Coronary artery (tissue), 2 donors: ENCODE measurements around the gene SLC16A3.
A peak's percentile ranks its signal among the peaks of the same experiment; 100 is the strongest.

Source experiments
- DNase-seq: peaks from one replicate; pipeline ENCODE4 v3.0.0-alpha.2; 2017; ENCODE audit warnings: low spot score
- H3K27ac ChIP-seq, 2 donors: fragments of 200-600 bp; sonication (generic); one replicate each; pipeline ENCODE4 v1.5.1; 2016 to 2019
- H3K4me3 ChIP-seq: fragments of 200-600 bp; sonication (generic); 2 replicates; pipeline ENCODE4 v1.5.1; 2016; ENCODE audit warnings: mild to moderate bottlenecking, moderate library complexity
- TF ChIP-seq, protein P1 (sequence below): fragments of 200-600 bp; sonication (generic); IDR thresholded peaks from one replicate; pipeline ENCODE4 v1.5.1; 2019; ENCODE audit warnings: antibody characterized with exemption

Gene SLC16A3

DNA sequence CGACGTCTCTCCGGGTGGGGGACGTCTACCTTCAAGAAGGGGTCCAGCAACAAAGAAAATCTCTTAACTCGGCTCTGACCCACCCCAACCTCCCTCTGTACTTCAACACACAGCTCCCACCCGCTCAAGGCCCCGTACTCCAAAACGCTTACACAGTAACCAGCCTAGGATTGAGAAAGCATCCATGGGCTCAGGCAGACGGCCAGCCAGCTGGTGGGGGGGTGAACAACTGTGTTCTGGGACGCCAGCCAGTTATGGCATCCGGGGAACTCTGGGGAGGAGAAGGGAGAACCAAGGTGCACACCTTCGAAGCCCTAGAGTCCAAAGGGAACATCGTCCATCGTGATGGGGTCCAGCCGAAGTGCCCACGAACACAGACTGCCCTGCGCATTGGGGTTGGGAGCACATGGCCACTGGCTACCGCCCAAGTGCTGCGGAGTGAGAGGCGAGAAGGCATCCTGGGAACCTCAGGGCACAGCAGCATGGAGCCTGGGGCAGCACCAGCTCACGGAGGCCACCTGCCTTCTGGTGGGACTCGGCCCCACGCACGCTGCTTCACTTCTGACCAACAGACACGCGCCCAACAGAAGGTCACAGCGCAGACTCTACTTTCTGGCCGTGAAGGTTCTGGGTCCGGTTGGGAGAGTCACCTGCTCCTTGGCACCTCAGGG is 14.3 kb downstream of the SLC16A3 start:
- TF ChIP-seq, protein P1, sequence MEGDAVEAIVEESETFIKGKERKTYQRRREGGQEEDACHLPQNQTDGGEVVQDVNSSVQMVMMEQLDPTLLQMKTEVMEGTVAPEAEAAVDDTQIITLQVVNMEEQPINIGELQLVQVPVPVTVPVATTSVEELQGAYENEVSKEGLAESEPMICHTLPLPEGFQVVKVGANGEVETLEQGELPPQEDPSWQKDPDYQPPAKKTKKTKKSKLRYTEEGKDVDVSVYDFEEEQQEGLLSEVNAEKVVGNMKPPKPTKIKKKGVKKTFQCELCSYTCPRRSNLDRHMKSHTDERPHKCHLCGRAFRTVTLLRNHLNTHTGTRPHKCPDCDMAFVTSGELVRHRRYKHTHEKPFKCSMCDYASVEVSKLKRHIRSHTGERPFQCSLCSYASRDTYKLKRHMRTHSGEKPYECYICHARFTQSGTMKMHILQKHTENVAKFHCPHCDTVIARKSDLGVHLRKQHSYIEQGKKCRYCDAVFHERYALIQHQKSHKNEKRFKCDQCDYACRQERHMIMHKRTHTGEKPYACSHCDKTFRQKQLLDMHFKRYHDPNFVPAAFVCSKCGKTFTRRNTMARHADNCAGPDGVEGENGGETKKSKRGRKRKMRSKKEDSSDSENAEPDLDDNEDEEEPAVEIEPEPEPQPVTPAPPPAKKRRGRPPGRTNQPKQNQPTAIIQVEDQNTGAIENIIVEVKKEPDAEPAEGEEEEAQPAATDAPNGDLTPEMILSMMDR = no peak
- DNase-seq = peak; percentile 89
- Histone ChIP-seq H3K4me3 (peak overlapping the region; percentile 36), H3K27ac (peak overlapping the region; percentile 72 to 86)

DNA sequence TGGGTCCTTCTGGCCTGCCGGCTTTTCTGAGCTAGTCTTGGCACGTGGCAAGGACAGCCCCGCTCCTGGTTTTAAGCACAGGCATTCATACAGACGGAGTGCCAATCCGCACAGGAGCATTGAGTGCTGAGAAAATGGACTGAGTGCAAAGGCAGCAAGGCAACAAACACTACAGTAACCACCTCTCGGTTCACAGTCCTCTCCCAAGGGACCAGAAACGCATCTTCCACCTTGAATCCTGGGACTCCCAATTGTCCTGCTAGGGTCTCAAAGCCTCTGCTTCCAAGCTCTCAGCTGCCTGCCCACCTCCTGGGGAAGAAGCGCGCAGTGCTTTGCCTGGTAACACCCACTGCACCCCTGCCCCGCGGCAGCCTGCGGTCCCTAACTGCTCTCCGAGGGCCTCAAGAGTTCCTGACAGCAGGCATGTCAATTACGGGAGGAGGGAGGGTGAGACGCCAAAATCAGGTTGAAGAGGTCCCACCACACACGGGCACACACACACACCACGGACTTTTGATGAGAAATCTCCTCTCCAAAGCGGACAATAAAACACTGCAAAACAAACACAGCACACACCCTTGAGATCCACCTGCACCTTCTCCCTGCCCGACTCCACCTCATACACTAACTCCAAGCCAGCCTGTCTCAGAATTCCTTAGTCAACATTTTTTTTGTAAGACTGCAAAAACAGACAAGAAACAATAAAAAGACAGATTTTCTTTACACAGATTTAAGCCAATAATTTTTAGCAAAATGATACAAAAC is 15.0 kb downstream of the SLC16A3 start:
- peak; percentile 72 for DNase-seq
- TF ChIP-seq, protein P1 = no peak
- Histone ChIP-seq H3K27ac (peak overlapping the region in 1 of 2 donors; percentile 86), H3K4me3 (no peak overlapping the region)

DNA sequence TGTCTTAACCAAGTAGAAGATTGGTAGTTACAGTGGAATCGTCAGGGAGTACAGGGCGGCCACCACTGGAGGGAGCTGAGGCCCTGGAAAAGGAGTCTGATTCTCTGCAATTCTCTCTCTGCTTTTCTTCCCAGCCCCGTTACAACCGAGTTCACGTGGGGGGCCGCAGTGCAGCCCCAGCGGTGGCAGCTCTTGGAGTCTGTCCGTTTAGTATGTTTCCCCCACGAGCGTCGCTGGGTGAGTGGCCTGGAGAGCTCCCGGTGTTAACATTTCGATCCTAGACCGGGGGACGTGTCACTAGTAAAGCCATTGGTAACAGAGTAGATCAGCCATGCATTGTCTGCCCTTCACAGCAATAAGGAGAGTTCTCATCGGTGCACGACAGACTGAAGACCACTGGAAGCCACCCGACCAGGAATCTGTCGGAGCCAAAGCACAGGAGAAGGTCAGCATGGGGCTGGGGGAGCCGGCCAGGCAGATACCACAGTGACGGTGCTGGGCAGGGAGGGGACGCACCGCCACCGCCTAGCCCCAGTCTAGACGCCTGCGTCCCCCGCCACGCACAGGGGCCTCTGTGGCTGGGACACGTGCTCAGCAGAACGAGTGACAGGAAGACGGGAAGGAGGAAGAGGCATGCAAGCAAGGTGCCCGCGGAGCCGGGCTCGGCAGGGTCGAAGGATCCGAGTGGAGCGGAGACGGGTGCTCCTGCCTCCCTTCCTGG is 15.7 kb downstream of the SLC16A3 start:
- Histone ChIP-seq H3K4me3 (no peak overlapping the region), H3K27ac (no peak overlapping the region)
- TF ChIP-seq, protein P1 = no peak
- DNase-seq = no peak

DNA sequence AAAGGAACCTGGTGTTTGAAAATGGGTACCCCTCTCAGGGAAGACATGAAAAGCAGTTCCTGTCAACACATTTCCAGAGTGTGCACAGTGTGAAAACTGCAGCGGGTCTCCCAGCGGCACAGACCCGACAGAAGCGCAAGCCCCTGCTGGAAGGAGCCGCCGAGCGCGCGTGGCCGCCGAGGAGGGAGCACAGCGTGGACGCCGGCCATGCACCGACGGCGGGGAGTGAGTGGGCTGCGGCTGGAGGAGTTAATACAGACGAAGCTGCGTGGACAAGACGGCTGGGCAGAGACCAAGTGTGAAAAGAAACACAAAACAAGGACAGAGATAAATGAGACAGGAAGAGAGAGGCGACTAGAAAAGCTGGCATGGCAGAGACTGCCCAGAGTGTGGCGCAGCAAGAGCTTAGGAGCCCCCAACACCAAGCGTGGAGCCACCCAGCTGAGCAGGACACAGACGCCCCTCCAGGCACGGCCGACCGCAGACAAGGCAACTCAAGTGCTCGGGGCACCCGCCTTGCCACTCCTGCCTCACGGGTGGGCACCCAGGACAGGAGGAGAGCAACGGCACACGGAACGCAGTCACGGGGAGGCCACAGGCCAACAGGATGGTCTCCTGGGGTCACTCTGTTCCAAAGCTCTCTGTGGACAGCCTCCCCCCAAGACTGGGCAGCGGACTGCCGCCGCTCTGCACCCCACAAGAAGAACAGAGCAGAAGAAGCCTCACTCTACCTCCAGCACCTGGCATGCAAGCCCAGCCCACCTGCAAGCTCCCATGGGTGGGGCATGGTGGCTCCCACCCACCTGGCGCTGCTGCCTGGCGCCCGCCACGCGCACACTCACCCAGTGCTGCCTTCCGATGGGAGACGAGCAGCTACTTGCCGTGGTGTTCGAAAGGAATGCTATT is 16.5 kb downstream of the SLC16A3 start:
- TF ChIP-seq, protein P1 = no peak
- Histone ChIP-seq H3K27ac (peak overlapping the region in 1 of 2 donors; percentile 74), H3K4me3 (no peak overlapping the region)
- no peak for DNase-seq

DNA sequence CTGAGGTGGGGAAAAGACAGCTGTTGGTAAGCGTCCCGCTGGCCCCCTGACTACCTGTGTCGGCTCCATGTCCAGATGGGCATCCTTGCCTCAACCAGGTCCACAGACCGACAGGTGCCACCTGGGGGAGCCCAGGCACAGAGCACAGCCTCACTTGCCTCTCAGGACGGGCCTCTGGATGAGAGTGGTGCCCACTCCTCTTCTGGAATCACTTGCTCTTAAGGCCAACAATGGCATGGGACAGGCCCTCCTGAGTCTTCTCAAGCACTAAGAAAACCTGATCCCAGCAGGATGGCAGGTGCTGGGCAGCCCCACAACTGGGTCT is 17.2 kb downstream of the SLC16A3 start:
- Histone ChIP-seq H3K27ac (peak overlapping the region; percentile 34 to 74), H3K4me3 (no peak overlapping the region)
- TF ChIP-seq, protein P1 = no peak
- DNase-seq = no peak

DNA sequence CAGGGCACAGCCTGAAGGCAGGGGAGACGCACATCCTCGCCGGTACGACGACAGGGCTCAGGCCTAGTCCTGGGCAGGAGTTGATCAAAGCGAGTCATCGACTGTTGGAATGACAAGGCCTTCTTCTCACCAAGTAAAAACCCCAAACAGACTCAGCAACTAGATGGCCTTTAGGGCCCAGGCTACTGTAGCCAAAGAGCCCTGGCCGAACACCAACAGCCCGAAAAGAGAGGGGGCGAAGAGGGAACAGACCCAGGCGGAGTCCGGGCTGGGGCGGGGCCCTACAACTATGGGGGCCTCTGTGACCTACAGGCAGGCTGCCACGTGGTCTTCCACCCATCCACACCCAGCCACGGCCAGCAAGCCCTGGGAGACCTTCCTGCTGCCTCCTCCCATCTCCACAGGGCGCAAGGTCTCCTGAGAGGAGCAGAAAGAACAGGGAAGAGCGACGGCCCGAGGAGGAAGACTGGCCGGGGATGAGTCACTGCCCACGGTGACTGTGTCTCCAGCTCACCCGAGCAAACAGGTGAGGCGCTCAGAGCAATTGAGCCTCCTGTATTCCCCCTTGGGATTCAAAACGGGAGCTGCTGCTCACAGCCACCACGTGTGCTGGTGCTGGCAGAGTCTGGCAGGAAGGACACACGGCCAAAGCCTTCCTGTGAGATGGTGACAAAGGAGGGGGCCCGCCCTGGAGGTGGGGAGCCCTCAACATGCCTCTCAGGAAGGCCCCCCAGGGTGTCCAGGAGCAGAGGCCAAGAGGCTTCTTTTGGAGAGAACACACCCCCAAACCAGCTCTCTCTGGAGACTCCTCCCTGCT is 17.7 kb downstream of the SLC16A3 start:
- peak; percentile 74 for DNase-seq
- TF ChIP-seq, protein P1 = no peak
- peak overlapping the region; percentile 34 to 74 for H3K27ac ChIP-seq
- H3K4me3 ChIP-seq = no peak overlapping the region
